GM12875 (cell line): ENCODE results near the gene SANBR.

Source experiments
- H3K4me3 ChIP-seq: one replicate; pipeline ENCODE4 v1.5.1; 2011; ENCODE audit warnings: low read depth, low read length, control low read depth
- CTCF ChIP-seq: IDR thresholded peaks from 2 replicates; pipeline ENCODE4 v1.5.1; 2011; ENCODE audit warnings: low read depth, mild to moderate bottlenecking, control low read depth, inconsistent platforms, low read length, moderate library complexity, borderline replicate concordance; ENCODE audit not compliant: insufficient read depth

Gene SANBR

GRCh38 chr2:61065714-61066709 lies at the start of gene SANBR:
SANBR (plus strand) TSS chr2:61065871; CDS start chr2:61070351, 4,480 bp downstream.
- peak within 1 kb of the TSS; percentile 90 for H3K4me3 ChIP-seq
- no peak for TF ChIP-seq CTCF

- H3K4me3 ChIP-seq, result no peak overlapping the region
- TF ChIP-seq CTCF, result no peak
These were observed 49.7 kb upstream of the SANBR start for GRCh38 chr2:61015976-61016375.

- peak overlapping the region; percentile 85 for H3K4me3 ChIP-seq
- no peak for TF ChIP-seq CTCF
These were observed 49.2 kb upstream of the SANBR start for GRCh38 chr2:61016392-61017002.

- H3K4me3 ChIP-seq, result peak overlapping the region; percentile 85
- TF ChIP-seq CTCF, result no peak
These were observed 48.6 kb upstream of the SANBR start for GRCh38 chr2:61017003-61017555.

- H3K4me3 ChIP-seq, result peak within 1 kb of the TSS; percentile 85
- TF ChIP-seq CTCF, result no peak
These were observed 47.9 kb upstream of the SANBR start, which contains the start of the genes PEX13 and PUS10 for GRCh38 chr2:61017556-61018317. PEX13 (plus strand) TSS chr2:61017720; CDS start chr2:61017760, 40 bp downstream. PUS10 (minus strand) TSS chr2:61018255; CDS start chr2:61011890, 6,365 bp downstream.

- peak overlapping the region; percentile 85 for H3K4me3 ChIP-seq
- TF ChIP-seq CTCF, result no peak
These were observed 47.3 kb upstream of the SANBR start for GRCh38 chr2:61018318-61018755.
